ENCODE data around the gene CBR4. TPM values are rescaled to one million over a fixed set of nuclear protein-coding genes. Genes with fewer than 3 reads are reported as not detected.
A peak's percentile ranks its signal among the peaks of the same experiment; 100 is the strongest.
"Not testable (repeated sequence)": the region's sequence is repeated elsewhere in the genome, so short reads cannot be mapped to it uniquely, and the experiment has no call there.

The CBR4 gene
- polyA plus RNA-seq, 1 experiment: 4.5 TPM

- no peaks in the 10 kb centered on the region for H3K9me3 ChIP-seq (ENCODE audit: control insufficient read depth, insufficient read depth, low read length)
- no peaks in the 10 kb centered on the region for H3K27me3 ChIP-seq (ENCODE audit: control insufficient read depth, insufficient read depth, low read length)
- TF ChIP-seq, protein P1, sequence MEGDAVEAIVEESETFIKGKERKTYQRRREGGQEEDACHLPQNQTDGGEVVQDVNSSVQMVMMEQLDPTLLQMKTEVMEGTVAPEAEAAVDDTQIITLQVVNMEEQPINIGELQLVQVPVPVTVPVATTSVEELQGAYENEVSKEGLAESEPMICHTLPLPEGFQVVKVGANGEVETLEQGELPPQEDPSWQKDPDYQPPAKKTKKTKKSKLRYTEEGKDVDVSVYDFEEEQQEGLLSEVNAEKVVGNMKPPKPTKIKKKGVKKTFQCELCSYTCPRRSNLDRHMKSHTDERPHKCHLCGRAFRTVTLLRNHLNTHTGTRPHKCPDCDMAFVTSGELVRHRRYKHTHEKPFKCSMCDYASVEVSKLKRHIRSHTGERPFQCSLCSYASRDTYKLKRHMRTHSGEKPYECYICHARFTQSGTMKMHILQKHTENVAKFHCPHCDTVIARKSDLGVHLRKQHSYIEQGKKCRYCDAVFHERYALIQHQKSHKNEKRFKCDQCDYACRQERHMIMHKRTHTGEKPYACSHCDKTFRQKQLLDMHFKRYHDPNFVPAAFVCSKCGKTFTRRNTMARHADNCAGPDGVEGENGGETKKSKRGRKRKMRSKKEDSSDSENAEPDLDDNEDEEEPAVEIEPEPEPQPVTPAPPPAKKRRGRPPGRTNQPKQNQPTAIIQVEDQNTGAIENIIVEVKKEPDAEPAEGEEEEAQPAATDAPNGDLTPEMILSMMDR (IDR thresholded peaks at IDR 0.05; ENCODE audit: low read depth, low read length): peak; percentile 54
- no peak overlapping the region for H3K27ac ChIP-seq (ENCODE audit: low read depth, low read length)
- DNase-seq (ENCODE audit: low read depth, low spot score): no peak
- ChIA-PET CTCF (interaction anchor here (0.5 to 2.8 kb wide), 30 partner anchors 10 to 623 kb away, joined by 3 to 41 read pairs (median 4); partner anchors contain the start of genes CBR4 and NEK1), POLR2A (no interaction called here)
- H3K4me3 ChIP-seq (ENCODE audit: low read depth, low read length): no peak overlapping the region
Measured at GRCh38 chr4:168995537-168996295, 14.3 kb downstream of the CBR4 start.

DNA sequence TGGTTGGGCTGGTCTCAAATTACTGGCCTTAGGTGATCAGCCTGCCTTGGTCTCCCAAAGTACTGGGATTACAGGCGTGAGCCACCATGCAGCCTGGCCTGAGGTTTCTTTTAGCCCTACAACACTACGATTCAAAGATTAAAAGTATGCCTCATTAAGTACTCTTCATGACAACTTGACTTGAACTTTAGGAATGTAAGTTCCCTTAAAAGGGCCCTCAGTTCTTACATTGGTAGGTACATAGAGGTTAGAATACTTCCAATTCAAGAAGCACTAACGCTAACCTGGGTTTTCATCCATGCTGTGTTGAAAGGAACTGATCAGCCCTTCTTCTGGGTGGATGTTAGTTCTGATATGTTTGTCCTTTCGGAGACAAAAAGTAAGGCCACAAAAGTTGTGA, 15.1 kb downstream of the CBR4 start:
- ChIA-PET CTCF (interaction anchor here (0.6 to 2.8 kb wide), 10 partner anchors 9 to 571 kb away, joined by 3 to 41 read pairs (median 14); partner anchors contain the start of gene CBR4), POLR2A (no interaction called here)
- TF ChIP-seq, protein P1 (IDR thresholded peaks at IDR 0.05; ENCODE audit: low read depth, low read length): no peak

DNA sequence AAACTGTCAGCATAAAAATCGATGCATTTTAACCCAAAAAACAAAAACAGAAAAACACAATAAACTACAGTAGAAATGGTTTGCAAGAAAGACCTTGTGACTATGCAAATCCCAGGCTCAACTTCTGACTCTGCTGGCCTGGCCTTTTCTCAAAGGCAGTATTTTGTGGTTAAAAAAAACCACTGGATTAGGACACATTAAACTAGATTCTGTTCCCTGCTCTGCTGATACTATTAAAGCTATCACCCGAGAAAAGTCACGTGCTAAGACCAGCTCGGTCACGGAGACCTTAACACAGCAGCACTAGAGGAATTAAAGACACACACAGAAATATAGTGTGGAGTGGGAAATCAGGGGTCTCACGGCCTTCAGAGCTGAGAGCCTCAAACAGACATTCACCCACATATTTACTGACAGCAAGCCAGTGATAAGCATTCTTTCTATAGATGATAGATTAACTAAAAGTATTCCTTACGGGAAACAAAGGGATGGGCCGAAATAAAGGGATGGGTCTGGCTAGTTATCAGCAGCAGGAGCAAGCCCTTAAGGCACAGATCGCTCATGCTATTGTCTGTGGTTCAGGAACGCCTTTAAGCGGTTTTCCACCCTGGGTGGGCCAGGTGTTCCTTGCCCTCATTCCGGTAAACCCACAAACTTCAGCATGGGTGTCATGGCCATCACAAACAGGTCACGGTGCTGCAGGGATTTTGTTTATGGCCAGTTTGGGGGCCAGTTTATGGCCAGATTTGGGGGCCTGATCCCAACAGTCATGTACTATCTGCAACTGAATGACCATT, 16.1 kb downstream of the CBR4 start:
- no peaks in the 10 kb centered on the region for H3K9me3 ChIP-seq (ENCODE audit: control insufficient read depth, insufficient read depth, low read length)
- TF ChIP-seq, protein P1 (IDR thresholded peaks at IDR 0.05; ENCODE audit: low read depth, low read length): no peak
- POLR2A ChIA-PET: no interaction called here
- CTCF ChIA-PET: interaction anchor here (2.6 kb wide), 1 partner anchor 499 kb away, joined by 16 read pairs; no protein-coding TSS in a partner anchor
- no peak overlapping the region for H3K27ac ChIP-seq (ENCODE audit: low read depth, low read length)
- H3K27me3 ChIP-seq (ENCODE audit: control insufficient read depth, insufficient read depth, low read length): no peaks in the 10 kb centered on the region
- H3K4me3 ChIP-seq (ENCODE audit: low read depth, low read length): no peak overlapping the region
- DNase-seq (ENCODE audit: low read depth, low spot score): no peak

More for the DNA sequence above, 15.1 kb downstream of the CBR4 start:
- DNase-seq (ENCODE audit: low read depth, low spot score): no peak
- Histone ChIP-seq H3K9me3 (ENCODE audit: control insufficient read depth, insufficient read depth, low read length) (no peaks in the 10 kb centered on the region), H3K27me3 (ENCODE audit: control insufficient read depth, insufficient read depth, low read length) (no peaks in the 10 kb centered on the region), H3K4me3 (ENCODE audit: low read depth, low read length) (no peak overlapping the region), H3K27ac (ENCODE audit: low read depth, low read length) (no peak overlapping the region)

- ChIA-PET CTCF (interaction anchor here (2.3 kb wide), 1 partner anchor 573 kb away, joined by 6 read pairs; no protein-coding TSS in a partner anchor), POLR2A (interaction anchor here (0.6 kb wide), 1 partner anchor 17 kb away, joined by 6 read pairs; the partner anchor contains the start of gene CBR4)
- H3K4me3 ChIP-seq (ENCODE audit: low read depth, low read length); H3K9me3 ChIP-seq (ENCODE audit: control insufficient read depth, insufficient read depth, low read length); H3K27me3 ChIP-seq (ENCODE audit: control insufficient read depth, insufficient read depth, low read length); DNase-seq (ENCODE audit: low read depth, low spot score); H3K27ac ChIP-seq (ENCODE audit: low read depth, low read length): not testable (repeated sequence)
Measured at GRCh38 chr4:168992952-168993482, 17.0 kb downstream of the CBR4 start.

DNA sequence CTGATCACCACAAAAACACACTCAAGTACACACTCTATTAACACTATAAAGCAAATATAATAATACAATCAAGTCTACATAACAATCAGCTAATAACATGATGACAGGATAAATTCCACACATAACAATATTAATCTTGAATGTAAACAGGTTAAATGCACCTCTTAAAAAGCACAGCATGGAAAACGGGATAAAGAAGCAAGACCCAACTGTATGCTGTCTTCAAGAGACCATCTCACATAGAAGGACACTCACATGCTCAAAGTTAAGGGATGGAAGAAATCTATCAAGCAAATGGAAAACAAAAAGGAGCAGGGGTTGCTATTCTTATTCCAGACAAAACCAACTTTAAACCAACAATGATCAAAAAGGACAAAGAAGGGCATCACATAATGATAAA, 28.1 kb downstream of the CBR4 start:
- Histone ChIP-seq H3K27ac (ENCODE audit: low read depth, low read length) (no peak overlapping the region), H3K4me3 (ENCODE audit: low read depth, low read length) (no peak overlapping the region), H3K27me3 (ENCODE audit: control insufficient read depth, insufficient read depth, low read length) (no peaks in the 10 kb centered on the region), H3K9me3 (ENCODE audit: control insufficient read depth, insufficient read depth, low read length) (no peaks in the 10 kb centered on the region; the same call in none of the 2 replicates)
- POLR2A ChIA-PET: no interaction called here
- DNase-seq (ENCODE audit: low read depth, low spot score): no peak
- CTCF ChIA-PET: interaction anchor here (1.0 kb wide), 1 partner anchor 585 kb away, joined by 3 read pairs; no protein-coding TSS in a partner anchor
- TF ChIP-seq, protein P1 (IDR thresholded peaks at IDR 0.05; ENCODE audit: low read depth, low read length): no peak

Measured in AG04450 (cell line).